Left ventricle myocardium inferior (tissue), 1 donor: ENCODE measurements around the gene NBEA. TPM values are rescaled to one million over a fixed set of nuclear protein-coding genes. Genes with fewer than 3 reads are reported as not detected.
A peak's percentile ranks its signal among the peaks of the same experiment; 100 is the strongest.

Experiments used
- DNase-seq: peaks from one replicate; pipeline ENCODE4 v3.0.0-alpha.2; 2020
- H3K27ac ChIP-seq: fragments of 200-600 bp; replicated peaks from 2 replicates; pipeline ENCODE4 v1.8.0; 2021
- H3K27me3 ChIP-seq: fragments of 200-600 bp; 2 replicates; pipeline ENCODE4 v1.8.0; 2021; ENCODE audit warnings: low read depth
- H3K36me3 ChIP-seq: fragments of 200-600 bp; 2 replicates; pipeline ENCODE4 v1.8.0; 2021
- H3K4me1 ChIP-seq: fragments of 200-600 bp; 2 replicates; pipeline ENCODE4 v1.8.0; 2021
- H3K4me3 ChIP-seq: fragments of 200-600 bp; 2 replicates; pipeline ENCODE4 v1.8.0; 2021; ENCODE audit warnings: mild to moderate bottlenecking, moderate library complexity
- H3K9me3 ChIP-seq: fragments of 200-600 bp; replicated peaks from 2 replicates; pipeline ENCODE4 v1.8.0; 2021
- intact Hi-C: fragments of 100-400 bp; cut with micrococcal nuclease; formaldehyde crosslinking; loops from one replicate; pipeline ENCODE4 v1.11.0; 2022
- total RNA-seq: library from RNA; stranded (reverse); fragmentation: NEBNext Ultra II Directional; extraction: Animal tissue kit (Norgen Biotek cat#: 25700); gene quantifications from one replicate; pipeline ENCODE4 v1.2.1, GENCODE V29; 2021
- TF ChIP-seq, protein P1 (sequence below): fragments of 200-600 bp; IDR thresholded peaks from 2 replicates; pipeline ENCODE4 v1.8.0; 2021; ENCODE audit warnings: antibody characterized with exemption, mild to moderate bottlenecking, borderline replicate concordance
- donor health status: DM: no; HTN: yes; CAD: no; lungs with severe emphysema.

NBEA gene
- total RNA-seq, 1 donor from 2014 or later: 21.0 TPM

DNA sequence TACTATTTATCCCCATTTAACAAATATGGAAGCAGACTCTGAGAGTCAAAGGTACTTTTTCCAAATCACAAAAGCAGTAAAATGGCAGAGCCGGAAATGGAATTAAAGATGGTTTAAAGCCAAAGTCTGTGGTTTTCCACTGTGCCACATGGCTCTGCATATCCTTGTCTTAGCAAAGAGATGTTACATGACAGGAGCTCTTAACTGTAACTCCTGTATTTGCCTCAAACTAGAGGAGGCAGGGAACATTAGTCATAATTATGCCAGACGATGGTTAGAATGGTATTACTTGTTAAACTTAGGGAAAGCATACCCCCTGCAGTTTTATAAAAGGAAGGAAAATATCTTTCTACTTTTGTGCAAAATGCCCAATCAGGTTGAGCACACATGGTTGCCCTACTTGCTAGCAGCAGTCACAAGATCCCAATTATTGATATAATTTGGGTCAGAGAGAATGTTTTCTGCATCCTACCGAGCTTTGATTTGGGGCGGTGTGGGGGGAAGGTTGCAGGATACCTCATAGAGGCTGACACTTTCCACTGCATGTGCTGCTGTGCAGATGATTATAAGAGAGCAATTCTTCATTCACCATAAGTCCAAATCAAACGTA, 576.4 kb downstream of the NBEA start:
- intact Hi-C loops: no loop called here
- Histone ChIP-seq H3K9me3 (no peaks in the 10 kb centered on the region), H3K36me3 (no peaks in the 10 kb centered on the region), H3K27me3 (no peaks in the 10 kb centered on the region), H3K4me1 (peaks cover 3% of the 10 kb centered on the region), H3K4me3 (no peak overlapping the region), H3K27ac (no peak overlapping the region)
- TF ChIP-seq, protein P1, sequence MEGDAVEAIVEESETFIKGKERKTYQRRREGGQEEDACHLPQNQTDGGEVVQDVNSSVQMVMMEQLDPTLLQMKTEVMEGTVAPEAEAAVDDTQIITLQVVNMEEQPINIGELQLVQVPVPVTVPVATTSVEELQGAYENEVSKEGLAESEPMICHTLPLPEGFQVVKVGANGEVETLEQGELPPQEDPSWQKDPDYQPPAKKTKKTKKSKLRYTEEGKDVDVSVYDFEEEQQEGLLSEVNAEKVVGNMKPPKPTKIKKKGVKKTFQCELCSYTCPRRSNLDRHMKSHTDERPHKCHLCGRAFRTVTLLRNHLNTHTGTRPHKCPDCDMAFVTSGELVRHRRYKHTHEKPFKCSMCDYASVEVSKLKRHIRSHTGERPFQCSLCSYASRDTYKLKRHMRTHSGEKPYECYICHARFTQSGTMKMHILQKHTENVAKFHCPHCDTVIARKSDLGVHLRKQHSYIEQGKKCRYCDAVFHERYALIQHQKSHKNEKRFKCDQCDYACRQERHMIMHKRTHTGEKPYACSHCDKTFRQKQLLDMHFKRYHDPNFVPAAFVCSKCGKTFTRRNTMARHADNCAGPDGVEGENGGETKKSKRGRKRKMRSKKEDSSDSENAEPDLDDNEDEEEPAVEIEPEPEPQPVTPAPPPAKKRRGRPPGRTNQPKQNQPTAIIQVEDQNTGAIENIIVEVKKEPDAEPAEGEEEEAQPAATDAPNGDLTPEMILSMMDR: no peak
- DNase-seq: no peak

GRCh38 chr13:35524171-35524570, 582.1 kb downstream of the NBEA start:
- Histone ChIP-seq H3K4me3 (no peak overlapping the region), H3K9me3 (no peaks in the 10 kb centered on the region), H3K36me3 (no peaks in the 10 kb centered on the region), H3K27me3 (no peaks in the 10 kb centered on the region), H3K27ac (peak overlapping the region; percentile 42), H3K4me1 (peaks cover 3% of the 10 kb centered on the region)
- TF ChIP-seq, protein P1: no peak
- DNase-seq: no peak
- intact Hi-C loops: no loop called here

- H3K27me3 ChIP-seq: no peaks in the 10 kb centered on the region
- H3K27ac ChIP-seq: no peak overlapping the region
- no peaks in the 10 kb centered on the region for H3K36me3 ChIP-seq
- no peak overlapping the region for H3K4me3 ChIP-seq
- no peaks in the 10 kb centered on the region for H3K9me3 ChIP-seq
- intact Hi-C loops: no loop called here
- DNase-seq: no peak
- TF ChIP-seq, protein P1: no peak
- H3K4me1 ChIP-seq: peaks cover 17% of the 10 kb centered on the region
Observed at GRCh38 chr13:35526577-35526976, 584.5 kb downstream of the NBEA start.

DNA sequence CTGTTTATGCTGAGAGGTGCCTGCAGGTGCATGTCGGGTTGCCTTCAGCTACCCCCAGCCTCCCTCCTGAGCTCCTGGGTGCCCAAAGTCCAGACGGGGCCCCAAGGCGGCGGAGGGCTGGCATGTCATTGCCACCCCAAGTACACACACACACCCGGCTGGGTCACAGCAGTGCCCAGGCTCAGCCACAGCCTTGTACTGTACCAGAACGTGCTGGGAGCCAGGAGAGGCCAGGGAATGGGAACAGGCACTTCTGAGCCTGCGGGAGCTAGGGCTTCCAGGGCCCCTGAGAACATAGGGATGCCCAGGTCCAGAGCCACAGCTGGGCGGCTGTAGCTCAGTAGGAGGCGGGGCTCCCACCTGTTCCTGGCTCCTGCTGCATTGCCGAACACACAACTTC, 585.4 kb downstream of the NBEA start:
- TF ChIP-seq, protein P1: no peak
- intact Hi-C loops: no loop called here

GRCh38 chr13:35530147-35530546, 588.1 kb downstream of the NBEA start:
- TF ChIP-seq, protein P1: no peak
- H3K4me1 ChIP-seq: peaks cover 14% of the 10 kb centered on the region
- intact Hi-C loops: no loop called here
- no peak overlapping the region for H3K4me3 ChIP-seq
- H3K36me3 ChIP-seq: no peaks in the 10 kb centered on the region
- peak; percentile 20 for DNase-seq
- H3K27me3 ChIP-seq: no peaks in the 10 kb centered on the region
- no peak overlapping the region for H3K27ac ChIP-seq
- no peaks in the 10 kb centered on the region for H3K9me3 ChIP-seq

More for the DNA sequence above, 585.4 kb downstream of the NBEA start:
- H3K4me1 ChIP-seq: peaks cover 17% of the 10 kb centered on the region
- no peak for DNase-seq
- no peaks in the 10 kb centered on the region for H3K36me3 ChIP-seq
- H3K27ac ChIP-seq: no peak overlapping the region
- no peaks in the 10 kb centered on the region for H3K27me3 ChIP-seq
- no peaks in the 10 kb centered on the region for H3K9me3 ChIP-seq
- no peak overlapping the region for H3K4me3 ChIP-seq

- TF ChIP-seq, protein P1: no peak
- peaks cover 14% of the 10 kb centered on the region for H3K4me1 ChIP-seq
- H3K27me3 ChIP-seq: no peaks in the 10 kb centered on the region
- H3K9me3 ChIP-seq: no peaks in the 10 kb centered on the region
- intact Hi-C loops: no loop called here
- H3K36me3 ChIP-seq: no peaks in the 10 kb centered on the region
- H3K4me3 ChIP-seq: no peak overlapping the region
- no peak overlapping the region for H3K27ac ChIP-seq
- DNase-seq: no peak
Observed at GRCh38 chr13:35530581-35530980, 588.5 kb downstream of the NBEA start.
